Activated T-helper 2 cell treated with anti-CD3 and anti-CD28 coated beads, Interferon-gamma antibody, Interleukin-2, Interleukin-4, amounts not matched to agents 10 μg/mL and 5 μg/mL and 100 μg/mL, durations not matched to agents 14 hours and 24 hours and 36 hours (primary cell): ENCODE data around the gene HIGD2A. TPM values are rescaled to one million over a fixed set of nuclear protein-coding genes. Genes with fewer than 3 reads are reported as not detected.

Experiments used
- DNase-seq: peaks from one replicate; pipeline ENCODE4 v3.0.0; 2021; ENCODE audit warnings: low spot score
- H3K27ac Mint-ChIP-seq: one replicate; pipeline ENCODE4 v1.8.0; 2021; ENCODE audit warnings: mixed read lengths
- H3K27me3 Mint-ChIP-seq: one replicate; pipeline ENCODE4 v1.8.0; 2021; ENCODE audit warnings: low read depth, mixed read lengths
- H3K36me3 Mint-ChIP-seq: one replicate; pipeline ENCODE4 v1.8.0; 2021; ENCODE audit warnings: low read depth, mixed read lengths
- H3K4me1 Mint-ChIP-seq: one replicate; pipeline ENCODE4 v1.8.0; 2021; ENCODE audit warnings: low read depth, mixed read lengths
- H3K4me3 Mint-ChIP-seq: one replicate; pipeline ENCODE4 v1.8.0; 2021; ENCODE audit warnings: low read depth, mild to moderate bottlenecking, moderate library complexity, mixed read lengths
- H3K9me3 Mint-ChIP-seq: one replicate; pipeline ENCODE4 v1.8.0; 2021; ENCODE audit warnings: mixed read lengths
- intact Hi-C: fragments of 100-400 bp; cut with micrococcal nuclease; formaldehyde crosslinking; loops from one replicate; pipeline ENCODE4 v1.15.1; 2023
- total RNA-seq: library from RNA; stranded (reverse); gene quantifications from 2 replicates; pipeline ENCODE4 v1.2.3, GENCODE V29; 2022

Gene HIGD2A
- total RNA-seq, 1 donor from 2014 or later, result 105 TPM

- no peaks in the 10 kb centered on the region for H3K9me3 Mint-ChIP-seq
- DNase-seq, result peak; percentile 19
- peak overlapping the region; percentile 85 for H3K27ac Mint-ChIP-seq
- H3K36me3 Mint-ChIP-seq, result peaks cover 25% of the 10 kb centered on the region
- peaks cover 22% of the 10 kb centered on the region for H3K4me1 Mint-ChIP-seq
- H3K27me3 Mint-ChIP-seq, result no peaks in the 10 kb centered on the region
- H3K4me3 Mint-ChIP-seq, result peak overlapping the region; percentile 92
- intact Hi-C loops, result loop anchor here (1.0 to 5.0 kb wide), 3 partner anchors 27 to 176 kb away; partner anchors contain the start of genes HIGD2A, NOP16 and RNF44
Measured at GRCh38 chr5:176360894-176361436, 27.6 kb upstream of the HIGD2A start.

GRCh38 chr5:176361437-176362232 lies 26.9 kb upstream of the HIGD2A start, which contains the start of gene KIAA1191:
TSS of gene KIAA1191 (minus strand) at chr5:176361764. CDS start at chr5:176359508, 2,256 bp downstream.
- Mint-ChIP-seq H3K27me3 (no peaks in the 10 kb centered on the region), H3K36me3 (peaks cover 24% of the 10 kb centered on the region), H3K4me3 (peak within 1 kb of the TSS; percentile 92), H3K4me1 (peaks cover 24% of the 10 kb centered on the region), H3K9me3 (no peaks in the 10 kb centered on the region), H3K27ac (peak within 1 kb of the TSS; percentile 85)
- intact Hi-C loops, result loop anchor here (1.0 to 5.0 kb wide), 3 partner anchors 27 to 176 kb away; partner anchors contain the start of genes HIGD2A, NOP16 and RNF44
- peak; percentile 92 for DNase-seq

GRCh38 chr5:176362233-176362490 lies 26.4 kb upstream of the HIGD2A start:
- Mint-ChIP-seq H3K9me3 (no peaks in the 10 kb centered on the region), H3K4me3 (peak overlapping the region; percentile 92), H3K27me3 (no peaks in the 10 kb centered on the region), H3K27ac (peak overlapping the region; percentile 85), H3K36me3 (peaks cover 24% of the 10 kb centered on the region), H3K4me1 (peaks cover 26% of the 10 kb centered on the region)
- no peak for DNase-seq
- intact Hi-C loops, result loop anchor here (5.0 kb wide), 1 partner anchor 175 kb away; the partner anchor contains the start of gene RNF44

- Mint-ChIP-seq H3K27me3 (no peaks in the 10 kb centered on the region), H3K4me1 (peaks cover 20% of the 10 kb centered on the region), H3K36me3 (peaks cover 26% of the 10 kb centered on the region), H3K27ac (no peak overlapping the region), H3K4me3 (peak overlapping the region; percentile 71), H3K9me3 (no peaks in the 10 kb centered on the region)
- intact Hi-C loops, result loop anchor here (5.0 kb wide), 1 partner anchor 172 kb away; the partner anchor contains the start of gene RNF44
- DNase-seq, result no peak
Measured at GRCh38 chr5:176364765-176365350, 23.7 kb upstream of the HIGD2A start.

GRCh38 chr5:176365351-176366231 lies 23.0 kb upstream of the HIGD2A start, which contains the start of gene ARL10:
TSS of gene ARL10 (plus strand) at chr5:176365487. CDS start at chr5:176365564, 77 bp downstream.
- no peak within 1 kb of the TSS for H3K27ac Mint-ChIP-seq
- H3K4me3 Mint-ChIP-seq, result peak within 1 kb of the TSS; percentile 76
- peaks cover 29% of the 10 kb centered on the region for H3K36me3 Mint-ChIP-seq
- intact Hi-C loops, result no loop called here
- peak; percentile 30 for DNase-seq
- no peaks in the 10 kb centered on the region for H3K9me3 Mint-ChIP-seq
- peaks cover 20% of the 10 kb centered on the region for H3K4me1 Mint-ChIP-seq
- no peaks in the 10 kb centered on the region for H3K27me3 Mint-ChIP-seq

GRCh38 chr5:176366232-176366894 lies 22.2 kb upstream of the HIGD2A start:
- Mint-ChIP-seq H3K4me1 (peaks cover 20% of the 10 kb centered on the region), H3K9me3 (no peaks in the 10 kb centered on the region), H3K4me3 (peak overlapping the region; percentile 76), H3K36me3 (peaks cover 31% of the 10 kb centered on the region), H3K27ac (peak overlapping the region; percentile 36), H3K27me3 (no peaks in the 10 kb centered on the region)
- intact Hi-C loops, result no loop called here
- no peak for DNase-seq

GRCh38 chr5:176368726-176369125 lies 19.8 kb upstream of the HIGD2A start:
- no peak for DNase-seq
- Mint-ChIP-seq H3K9me3 (no peaks in the 10 kb centered on the region), H3K36me3 (peaks cover 38% of the 10 kb centered on the region), H3K4me1 (peaks cover 10% of the 10 kb centered on the region), H3K4me3 (no peak overlapping the region), H3K27me3 (no peaks in the 10 kb centered on the region), H3K27ac (no peak overlapping the region)
- intact Hi-C loops, result no loop called here

- intact Hi-C loops, result no loop called here
- DNase-seq, result no peak
- H3K36me3 Mint-ChIP-seq, result peaks cover 38% of the 10 kb centered on the region
- no peak overlapping the region for H3K4me3 Mint-ChIP-seq
- peaks cover 10% of the 10 kb centered on the region for H3K4me1 Mint-ChIP-seq
- H3K27ac Mint-ChIP-seq, result no peak overlapping the region
- no peaks in the 10 kb centered on the region for H3K27me3 Mint-ChIP-seq
- H3K9me3 Mint-ChIP-seq, result no peaks in the 10 kb centered on the region
Measured at GRCh38 chr5:176369934-176370711, 18.4 kb upstream of the HIGD2A start.

GRCh38 chr5:176371621-176372539 lies 16.7 kb upstream of the HIGD2A start:
- H3K27ac Mint-ChIP-seq, result no peak overlapping the region
- H3K27me3 Mint-ChIP-seq, result no peaks in the 10 kb centered on the region
- no peaks in the 10 kb centered on the region for H3K9me3 Mint-ChIP-seq
- intact Hi-C loops, result no loop called here
- H3K4me3 Mint-ChIP-seq, result no peak overlapping the region
- peaks cover 36% of the 10 kb centered on the region for H3K36me3 Mint-ChIP-seq
- peaks cover 7% of the 10 kb centered on the region for H3K4me1 Mint-ChIP-seq
- DNase-seq, result no peak

- no peak overlapping the region for H3K27ac Mint-ChIP-seq
- DNase-seq, result no peak
- no peaks in the 10 kb centered on the region for H3K27me3 Mint-ChIP-seq
- no peak overlapping the region for H3K4me3 Mint-ChIP-seq
- no peaks in the 10 kb centered on the region for H3K4me1 Mint-ChIP-seq
- intact Hi-C loops, result no loop called here
- peaks cover 24% of the 10 kb centered on the region for H3K36me3 Mint-ChIP-seq
- no peaks in the 10 kb centered on the region for H3K9me3 Mint-ChIP-seq
Measured at GRCh38 chr5:176373100-176373818, 15.3 kb upstream of the HIGD2A start.
